ENCODE measurements around the gene MARCHF2. TPM values are rescaled to one million over a fixed set of nuclear protein-coding genes. Genes with fewer than 3 reads are reported as not detected.

Gene MARCHF2
- polyA plus RNA-seq, 2 of the 4 experiments (the other 2 are of a cell fraction): 12.4 to 13.1 TPM

DNA sequence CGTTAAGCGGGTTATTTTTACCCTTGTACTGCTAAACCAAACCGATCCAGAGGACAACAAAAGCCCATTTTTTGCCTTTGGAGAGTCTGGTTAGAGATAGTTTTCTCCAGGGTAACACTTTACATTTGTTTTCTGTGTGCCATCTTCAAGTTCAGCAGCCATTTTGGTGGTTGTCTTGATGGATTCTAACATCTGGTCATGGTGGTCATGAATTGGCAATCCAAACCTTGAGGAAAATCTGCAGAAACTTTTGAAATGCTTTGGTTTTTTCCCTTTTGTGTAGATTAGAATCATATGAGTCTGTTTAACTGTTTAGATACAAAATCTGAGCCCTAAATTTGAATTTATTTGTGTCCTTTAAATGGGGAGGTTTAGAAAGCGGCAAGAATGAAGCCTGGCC lies 48.3 kb downstream of the MARCHF2 start (continued):
- no peak for TF ChIP-seq JUN (IDR thresholded peaks at IDR 0.05)
- no peak for TF ChIP-seq HOXB5 (CRISPR knock-in tag; IDR thresholded peaks at IDR 0.05)
- no peak for TF ChIP-seq SMC3 (IDR thresholded peaks at IDR 0.05)
- no peak for TF ChIP-seq RAD21 (conservative IDR thresholded peaks at IDR 0.05 in 1 of 2, IDR thresholded peaks at IDR 0.05 in 1 of 2)
- TF ChIP-seq, protein P1, sequence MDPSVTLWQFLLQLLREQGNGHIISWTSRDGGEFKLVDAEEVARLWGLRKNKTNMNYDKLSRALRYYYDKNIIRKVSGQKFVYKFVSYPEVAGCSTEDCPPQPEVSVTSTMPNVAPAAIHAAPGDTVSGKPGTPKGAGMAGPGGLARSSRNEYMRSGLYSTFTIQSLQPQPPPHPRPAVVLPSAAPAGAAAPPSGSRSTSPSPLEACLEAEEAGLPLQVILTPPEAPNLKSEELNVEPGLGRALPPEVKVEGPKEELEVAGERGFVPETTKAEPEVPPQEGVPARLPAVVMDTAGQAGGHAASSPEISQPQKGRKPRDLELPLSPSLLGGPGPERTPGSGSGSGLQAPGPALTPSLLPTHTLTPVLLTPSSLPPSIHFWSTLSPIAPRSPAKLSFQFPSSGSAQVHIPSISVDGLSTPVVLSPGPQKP (IDR thresholded peaks at IDR 0.05; ENCODE audit: low read depth, low read length): no peak
- TF ChIP-seq NPAS2 (CRISPR knock-in tag; IDR thresholded peaks at IDR 0.05; ENCODE audit: borderline replicate concordance): no peak

DNA sequence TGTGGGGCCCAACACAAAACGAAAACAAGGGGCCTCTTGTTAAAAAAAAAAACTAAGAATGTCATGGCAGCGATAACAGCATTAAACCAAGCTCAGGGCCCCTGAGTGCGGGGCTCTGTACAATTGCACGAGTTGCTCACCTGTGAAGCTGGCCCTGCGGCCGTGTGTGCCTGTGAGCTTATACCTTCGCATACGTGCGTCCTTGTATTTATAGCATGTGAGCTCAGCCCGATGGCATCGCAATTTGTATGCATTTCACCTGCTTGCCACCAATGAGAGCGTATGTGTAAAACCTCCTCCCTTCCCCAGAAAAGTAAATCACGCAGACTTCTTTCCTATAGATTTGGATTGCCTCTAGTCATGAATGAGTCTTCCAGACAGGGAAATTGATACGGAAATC lies 48.8 kb downstream of the MARCHF2 start:
- Histone ChIP-seq H3K4me1 (peaks cover 47% of the 10 kb centered on the region), H3K9me3 (no peaks in the 10 kb centered on the region), H3K4me2 (no peak overlapping the region), H3K4me3 (no peak overlapping the region), H3K27ac (no peak overlapping the region)
- POLR2A ChIA-PET: no interaction called here
- CTCF ChIA-PET: interaction anchor here (1.2 to 2.1 kb wide), 3 partner anchors 42 to 108 kb away, joined by 4 to 6 read pairs (median 6); partner anchors contain the start of gene MARCHF2
- WGBS (ENCODE audit: missing lambda C conversion rate): 91% methylated on average over 14 of the region's 14 CpGs
- DNase-seq (ENCODE audit: low read depth in 1 of 2, low spot score in 1 of 2): no peak
- ATAC-seq: no peak
- no peak for TF ChIP-seq GATA3 (IDR thresholded peaks at IDR 0.05; ENCODE audit: borderline replicate concordance)
- TF ChIP-seq EP300 (IDR thresholded peaks at IDR 0.05): no peak
- TF ChIP-seq NPAS2 (CRISPR knock-in tag; IDR thresholded peaks at IDR 0.05; ENCODE audit: borderline replicate concordance): no peak
- TF ChIP-seq POLR2AphosphoS2 (conservative IDR thresholded peaks at IDR 0.05; ENCODE audit: low read length): no peak
- no peak for TF ChIP-seq HOXB13 (CRISPR knock-in tag; IDR thresholded peaks at IDR 0.05; ENCODE audit: low read depth)
- TF ChIP-seq FOXS1 (CRISPR knock-in tag; IDR thresholded peaks at IDR 0.05): no peak
- TF ChIP-seq CHD2 (IDR thresholded peaks at IDR 0.05; ENCODE audit: low read length, partially characterized antibody): no peak
- TF ChIP-seq EHMT2 (IDR thresholded peaks at IDR 0.05; ENCODE audit: low read depth): no peak
- TF ChIP-seq KDM5A (IDR thresholded peaks at IDR 0.05): no peak
- FAIRE-seq: no peak

DNA sequence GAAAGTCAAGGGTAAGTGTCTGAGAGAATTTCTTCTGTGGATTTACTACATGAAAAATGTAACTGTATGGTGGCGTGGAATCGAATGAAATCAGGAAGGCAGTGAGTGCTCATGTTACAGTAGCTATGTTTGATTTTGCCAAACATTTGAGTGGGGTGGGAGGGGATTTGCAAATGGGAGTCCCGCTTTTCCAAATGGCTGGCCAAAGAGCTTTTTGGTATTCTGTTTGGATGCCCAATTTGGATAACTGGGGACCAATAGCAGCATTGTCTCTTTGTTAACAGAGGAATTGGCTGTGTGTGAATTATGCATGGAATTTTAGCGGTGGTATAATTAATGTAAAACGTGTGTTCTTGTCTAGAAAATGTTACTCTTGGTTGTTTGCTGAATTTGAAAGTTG lies 49.5 kb downstream of the MARCHF2 start:
- FAIRE-seq (no peak), ATAC-seq (no peak), DNase-seq (ENCODE audit: low read depth in 1 of 2, low spot score in 1 of 2) (no peak)
- TF ChIP-seq, protein P2, sequence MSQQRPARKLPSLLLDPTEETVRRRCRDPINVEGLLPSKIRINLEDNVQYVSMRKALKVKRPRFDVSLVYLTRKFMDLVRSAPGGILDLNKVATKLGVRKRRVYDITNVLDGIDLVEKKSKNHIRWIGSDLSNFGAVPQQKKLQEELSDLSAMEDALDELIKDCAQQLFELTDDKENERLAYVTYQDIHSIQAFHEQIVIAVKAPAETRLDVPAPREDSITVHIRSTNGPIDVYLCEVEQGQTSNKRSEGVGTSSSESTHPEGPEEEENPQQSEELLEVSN (IDR thresholded peaks at IDR 0.05; ENCODE audit: borderline replicate concordance, low read depth): no peak
- TF ChIP-seq JUN (IDR thresholded peaks at IDR 0.05) (no peak), MYC (IDR thresholded peaks at IDR 0.05; ENCODE audit: borderline replicate concordance, low read length) (no peak), HOXA7 (CRISPR knock-in tag; IDR thresholded peaks at IDR 0.05) (no peak), FOSL2 (IDR thresholded peaks at IDR 0.05) (no peak), FOSL2 (CRISPR knock-in tag; IDR thresholded peaks at IDR 0.05) (no peak), ZC3H11A (IDR thresholded peaks at IDR 0.05) (no peak), CHD2 (IDR thresholded peaks at IDR 0.05; ENCODE audit: low read length, partially characterized antibody) (no peak), ESRRA (IDR thresholded peaks at IDR 0.05; ENCODE audit: borderline replicate concordance, low read length) (no peak), MAFK (IDR thresholded peaks at IDR 0.05; ENCODE audit: partially characterized antibody) (no peak), RFX5 (IDR thresholded peaks at IDR 0.05) (no peak), MAZ (IDR thresholded peaks at IDR 0.05; ENCODE audit: borderline replicate concordance, low read depth, low read length) (no peak), RCOR1 (IDR thresholded peaks at IDR 0.05; ENCODE audit: low read depth, low read length) (no peak), CBX8 (IDR thresholded peaks at IDR 0.05) (no peak)
- TF ChIP-seq, protein P3, sequence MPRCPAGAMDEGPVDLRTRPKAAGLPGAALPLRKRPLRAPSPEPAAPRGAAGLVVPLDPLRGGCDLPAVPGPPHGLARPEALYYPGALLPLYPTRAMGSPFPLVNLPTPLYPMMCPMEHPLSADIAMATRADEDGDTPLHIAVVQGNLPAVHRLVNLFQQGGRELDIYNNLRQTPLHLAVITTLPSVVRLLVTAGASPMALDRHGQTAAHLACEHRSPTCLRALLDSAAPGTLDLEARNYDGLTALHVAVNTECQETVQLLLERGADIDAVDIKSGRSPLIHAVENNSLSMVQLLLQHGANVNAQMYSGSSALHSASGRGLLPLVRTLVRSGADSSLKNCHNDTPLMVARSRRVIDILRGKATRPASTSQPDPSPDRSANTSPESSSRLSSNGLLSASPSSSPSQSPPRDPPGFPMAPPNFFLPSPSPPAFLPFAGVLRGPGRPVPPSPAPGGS (IDR thresholded peaks at IDR 0.05): no peak
- TF ChIP-seq, protein P4, sequence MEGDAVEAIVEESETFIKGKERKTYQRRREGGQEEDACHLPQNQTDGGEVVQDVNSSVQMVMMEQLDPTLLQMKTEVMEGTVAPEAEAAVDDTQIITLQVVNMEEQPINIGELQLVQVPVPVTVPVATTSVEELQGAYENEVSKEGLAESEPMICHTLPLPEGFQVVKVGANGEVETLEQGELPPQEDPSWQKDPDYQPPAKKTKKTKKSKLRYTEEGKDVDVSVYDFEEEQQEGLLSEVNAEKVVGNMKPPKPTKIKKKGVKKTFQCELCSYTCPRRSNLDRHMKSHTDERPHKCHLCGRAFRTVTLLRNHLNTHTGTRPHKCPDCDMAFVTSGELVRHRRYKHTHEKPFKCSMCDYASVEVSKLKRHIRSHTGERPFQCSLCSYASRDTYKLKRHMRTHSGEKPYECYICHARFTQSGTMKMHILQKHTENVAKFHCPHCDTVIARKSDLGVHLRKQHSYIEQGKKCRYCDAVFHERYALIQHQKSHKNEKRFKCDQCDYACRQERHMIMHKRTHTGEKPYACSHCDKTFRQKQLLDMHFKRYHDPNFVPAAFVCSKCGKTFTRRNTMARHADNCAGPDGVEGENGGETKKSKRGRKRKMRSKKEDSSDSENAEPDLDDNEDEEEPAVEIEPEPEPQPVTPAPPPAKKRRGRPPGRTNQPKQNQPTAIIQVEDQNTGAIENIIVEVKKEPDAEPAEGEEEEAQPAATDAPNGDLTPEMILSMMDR (IDR thresholded peaks at IDR 0.05): no peak
- Histone ChIP-seq H3K27ac (no peak overlapping the region), H3K4me1 (peaks cover 40% of the 10 kb centered on the region), H3K4me2 (no peak overlapping the region), H3K4me3 (no peak overlapping the region), H3K9me3 (no peaks in the 10 kb centered on the region)
- POLR2A ChIA-PET: interaction anchor here (1.3 to 1.7 kb wide), 2 partner anchors 18 to 51 kb away, joined by 3 to 4 read pairs; partner anchors contain the start of genes HNRNPM and ZNF414
- 87% methylated on average over 5 of the region's 5 CpGs for WGBS (ENCODE audit: missing lambda C conversion rate)
- CTCF ChIA-PET: interaction anchor here (0.9 to 2.1 kb wide), 6 partner anchors 11 to 109 kb away, joined by 3 to 6 read pairs (median 4); partner anchors contain the start of gene MARCHF2

Data from A549 (cell line).